HepG2 (cell line): ENCODE data around the gene PSAP.

ENCODE experiments used
- CBFB ChIP-seq: sonication (generic); formaldehyde crosslinking; IDR thresholded peaks from 2 replicates; pipeline ENCODE4 v1.4.0; 2020; ENCODE audit warnings: missing genetic modification reagents
- HMG20B ChIP-seq: conservative IDR thresholded peaks from 2 replicates; pipeline ENCODE4 v1.6.1; 2016; ENCODE audit warnings: missing genetic modification reagents, missing compliant biosample characterization
- MXI1 ChIP-seq: IDR thresholded peaks from 3 replicates; pipeline ENCODE4 v1.6.1; 2012; ENCODE audit warnings: low read depth, low read length, inconsistent platforms, borderline replicate concordance
- POLR2A ChIP-seq, 2 experiments: IDR thresholded peaks; 2 replicates each; pipeline ENCODE4 v1.6.1; 2011; ENCODE audit warnings: low read depth in 2 of 2, low read length in 2 of 2, mild to moderate bottlenecking in 1 of 2, moderate library complexity in 1 of 2; ENCODE audit not compliant: insufficient read depth in 1 of 2
- SAFB2 ChIP-seq: sonication (generic); formaldehyde crosslinking; IDR thresholded peaks from 2 replicates; pipeline ENCODE4 v1.5.1; 2020; ENCODE audit warnings: missing genetic modification reagents, low read depth, mild to moderate bottlenecking, borderline replicate concordance
- SRSF4 ChIP-seq: fragments of 200-400 bp; formaldehyde crosslinking; IDR thresholded peaks from one replicate; pipeline ENCODE4 v1.6.1; 2018; ENCODE audit warnings: mild to moderate bottlenecking, low read depth, low read length, moderate library complexity; ENCODE audit not compliant: poor library complexity, severe bottlenecking
- TBX2 ChIP-seq: sonication (generic); formaldehyde crosslinking; IDR thresholded peaks from 2 replicates; pipeline ENCODE4 v1.5.0; 2020; ENCODE audit warnings: missing genetic modification reagents, mild to moderate bottlenecking, borderline replicate concordance
- ZFP91 ChIP-seq: sonication (generic); formaldehyde crosslinking; IDR thresholded peaks from 2 replicates; pipeline ENCODE4 v1.9.0; 2022; ENCODE audit warnings: missing genetic modification reagents, mild to moderate bottlenecking, borderline replicate concordance
- TF ChIP-seq, protein P1 (sequence below): sonication (generic); formaldehyde crosslinking; IDR thresholded peaks from 2 replicates; pipeline ENCODE4 v1.5.0; 2020; ENCODE audit warnings: mild to moderate bottlenecking, missing genetic modification reagents, moderate library complexity
- TF ChIP-seq, protein P2 (sequence below), 2 experiments: fragments of 450-650 bp in 1 of 2; sonication (generic) in 1 of 2; formaldehyde crosslinking in 1 of 2; IDR thresholded peaks; 2 replicates each; pipeline versions ENCODE4 v1.6.1 to v1.8.0; 2016 to 2022; ENCODE audit warnings: antibody characterized with exemption in 1 of 2, mild to moderate bottlenecking in 1 of 2, missing genetic modification reagents in 1 of 2
- TF ChIP-seq, protein P3 (sequence below): sonication (generic); formaldehyde crosslinking; IDR thresholded peaks from 2 replicates; pipeline ENCODE4 v1.5.1; 2020; ENCODE audit warnings: mild to moderate bottlenecking, moderate library complexity, missing genetic modification reagents
- TF ChIP-seq, protein P4 (sequence below): sonication (generic); formaldehyde crosslinking; IDR thresholded peaks from 2 replicates; pipeline ENCODE4 v1.4.0; 2020; ENCODE audit warnings: mild to moderate bottlenecking, missing genetic modification reagents, borderline replicate concordance

DNA sequence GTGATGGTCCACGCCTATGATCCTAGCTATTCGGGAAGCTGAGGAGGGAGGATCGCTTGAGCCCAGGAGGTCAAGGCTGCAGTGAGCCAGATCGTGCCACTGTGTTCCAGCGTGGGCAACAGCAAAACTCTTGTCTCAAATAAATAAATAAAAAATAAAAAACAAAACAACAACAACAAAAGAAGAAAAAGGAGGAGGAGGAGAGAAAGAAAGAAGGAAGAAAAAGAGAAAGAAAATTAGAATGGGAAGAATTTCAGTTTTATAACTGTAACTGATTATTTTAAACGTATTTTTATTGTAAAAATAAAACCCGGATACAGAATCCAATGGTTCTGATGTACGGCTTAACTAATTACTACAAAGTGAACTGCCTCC, 37.2 kb upstream of the PSAP start:
- TF ChIP-seq TBX2 (CRISPR knock-in tag): no peak
- TF ChIP-seq MXI1: no peak
- TF ChIP-seq, protein P1, sequence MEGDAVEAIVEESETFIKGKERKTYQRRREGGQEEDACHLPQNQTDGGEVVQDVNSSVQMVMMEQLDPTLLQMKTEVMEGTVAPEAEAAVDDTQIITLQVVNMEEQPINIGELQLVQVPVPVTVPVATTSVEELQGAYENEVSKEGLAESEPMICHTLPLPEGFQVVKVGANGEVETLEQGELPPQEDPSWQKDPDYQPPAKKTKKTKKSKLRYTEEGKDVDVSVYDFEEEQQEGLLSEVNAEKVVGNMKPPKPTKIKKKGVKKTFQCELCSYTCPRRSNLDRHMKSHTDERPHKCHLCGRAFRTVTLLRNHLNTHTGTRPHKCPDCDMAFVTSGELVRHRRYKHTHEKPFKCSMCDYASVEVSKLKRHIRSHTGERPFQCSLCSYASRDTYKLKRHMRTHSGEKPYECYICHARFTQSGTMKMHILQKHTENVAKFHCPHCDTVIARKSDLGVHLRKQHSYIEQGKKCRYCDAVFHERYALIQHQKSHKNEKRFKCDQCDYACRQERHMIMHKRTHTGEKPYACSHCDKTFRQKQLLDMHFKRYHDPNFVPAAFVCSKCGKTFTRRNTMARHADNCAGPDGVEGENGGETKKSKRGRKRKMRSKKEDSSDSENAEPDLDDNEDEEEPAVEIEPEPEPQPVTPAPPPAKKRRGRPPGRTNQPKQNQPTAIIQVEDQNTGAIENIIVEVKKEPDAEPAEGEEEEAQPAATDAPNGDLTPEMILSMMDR: no peak
- TF ChIP-seq, protein P2, sequence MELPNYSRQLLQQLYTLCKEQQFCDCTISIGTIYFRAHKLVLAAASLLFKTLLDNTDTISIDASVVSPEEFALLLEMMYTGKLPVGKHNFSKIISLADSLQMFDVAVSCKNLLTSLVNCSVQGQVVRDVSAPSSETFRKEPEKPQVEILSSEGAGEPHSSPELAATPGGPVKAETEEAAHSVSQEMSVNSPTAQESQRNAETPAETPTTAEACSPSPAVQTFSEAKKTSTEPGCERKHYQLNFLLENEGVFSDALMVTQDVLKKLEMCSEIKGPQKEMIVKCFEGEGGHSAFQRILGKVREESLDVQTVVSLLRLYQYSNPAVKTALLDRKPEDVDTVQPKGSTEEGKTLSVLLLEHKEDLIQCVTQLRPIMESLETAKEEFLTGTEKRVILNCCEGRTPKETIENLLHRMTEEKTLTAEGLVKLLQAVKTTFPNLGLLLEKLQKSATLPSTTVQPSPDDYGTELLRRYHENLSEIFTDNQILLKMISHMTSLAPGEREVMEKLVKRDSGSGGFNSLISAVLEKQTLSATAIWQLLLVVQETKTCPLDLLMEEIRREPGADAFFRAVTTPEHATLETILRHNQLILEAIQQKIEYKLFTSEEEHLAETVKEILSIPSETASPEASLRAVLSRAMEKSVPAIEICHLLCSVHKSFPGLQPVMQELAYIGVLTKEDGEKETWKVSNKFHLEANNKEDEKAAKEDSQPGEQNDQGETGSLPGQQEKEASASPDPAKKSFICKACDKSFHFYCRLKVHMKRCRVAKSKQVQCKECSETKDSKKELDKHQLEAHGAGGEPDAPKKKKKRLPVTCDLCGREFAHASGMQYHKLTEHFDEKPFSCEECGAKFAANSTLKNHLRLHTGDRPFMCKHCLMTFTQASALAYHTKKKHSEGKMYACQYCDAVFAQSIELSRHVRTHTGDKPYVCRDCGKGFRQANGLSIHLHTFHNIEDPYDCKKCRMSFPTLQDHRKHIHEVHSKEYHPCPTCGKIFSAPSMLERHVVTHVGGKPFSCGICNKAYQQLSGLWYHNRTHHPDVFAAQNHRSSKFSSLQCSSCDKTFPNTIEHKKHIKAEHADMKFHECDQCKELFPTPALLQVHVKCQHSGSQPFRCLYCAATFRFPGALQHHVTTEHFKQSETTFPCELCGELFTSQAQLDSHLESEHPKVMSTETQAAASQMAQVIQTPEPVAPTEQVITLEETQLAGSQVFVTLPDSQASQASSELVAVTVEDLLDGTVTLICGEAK (IDR thresholded peaks at IDR 0.05): no peak
- TF ChIP-seq, protein P2 (CRISPR knock-in tag; IDR thresholded peaks at IDR 0.05): no peak
- TF ChIP-seq SRSF4: no peak
- TF ChIP-seq, protein P3, sequence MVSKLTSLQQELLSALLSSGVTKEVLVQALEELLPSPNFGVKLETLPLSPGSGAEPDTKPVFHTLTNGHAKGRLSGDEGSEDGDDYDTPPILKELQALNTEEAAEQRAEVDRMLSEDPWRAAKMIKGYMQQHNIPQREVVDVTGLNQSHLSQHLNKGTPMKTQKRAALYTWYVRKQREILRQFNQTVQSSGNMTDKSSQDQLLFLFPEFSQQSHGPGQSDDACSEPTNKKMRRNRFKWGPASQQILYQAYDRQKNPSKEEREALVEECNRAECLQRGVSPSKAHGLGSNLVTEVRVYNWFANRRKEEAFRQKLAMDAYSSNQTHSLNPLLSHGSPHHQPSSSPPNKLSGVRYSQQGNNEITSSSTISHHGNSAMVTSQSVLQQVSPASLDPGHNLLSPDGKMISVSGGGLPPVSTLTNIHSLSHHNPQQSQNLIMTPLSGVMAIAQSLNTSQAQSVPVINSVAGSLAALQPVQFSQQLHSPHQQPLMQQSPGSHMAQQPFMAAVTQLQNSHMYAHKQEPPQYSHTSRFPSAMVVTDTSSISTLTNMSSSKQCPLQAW (CRISPR knock-in tag): no peak
- no peak for TF ChIP-seq POLR2A (IDR thresholded peaks at IDR 0.05; ENCODE audit: insufficient read depth in 1 of 2, low read depth in 2 of 2, low read length in 2 of 2)
- TF ChIP-seq, protein P4, sequence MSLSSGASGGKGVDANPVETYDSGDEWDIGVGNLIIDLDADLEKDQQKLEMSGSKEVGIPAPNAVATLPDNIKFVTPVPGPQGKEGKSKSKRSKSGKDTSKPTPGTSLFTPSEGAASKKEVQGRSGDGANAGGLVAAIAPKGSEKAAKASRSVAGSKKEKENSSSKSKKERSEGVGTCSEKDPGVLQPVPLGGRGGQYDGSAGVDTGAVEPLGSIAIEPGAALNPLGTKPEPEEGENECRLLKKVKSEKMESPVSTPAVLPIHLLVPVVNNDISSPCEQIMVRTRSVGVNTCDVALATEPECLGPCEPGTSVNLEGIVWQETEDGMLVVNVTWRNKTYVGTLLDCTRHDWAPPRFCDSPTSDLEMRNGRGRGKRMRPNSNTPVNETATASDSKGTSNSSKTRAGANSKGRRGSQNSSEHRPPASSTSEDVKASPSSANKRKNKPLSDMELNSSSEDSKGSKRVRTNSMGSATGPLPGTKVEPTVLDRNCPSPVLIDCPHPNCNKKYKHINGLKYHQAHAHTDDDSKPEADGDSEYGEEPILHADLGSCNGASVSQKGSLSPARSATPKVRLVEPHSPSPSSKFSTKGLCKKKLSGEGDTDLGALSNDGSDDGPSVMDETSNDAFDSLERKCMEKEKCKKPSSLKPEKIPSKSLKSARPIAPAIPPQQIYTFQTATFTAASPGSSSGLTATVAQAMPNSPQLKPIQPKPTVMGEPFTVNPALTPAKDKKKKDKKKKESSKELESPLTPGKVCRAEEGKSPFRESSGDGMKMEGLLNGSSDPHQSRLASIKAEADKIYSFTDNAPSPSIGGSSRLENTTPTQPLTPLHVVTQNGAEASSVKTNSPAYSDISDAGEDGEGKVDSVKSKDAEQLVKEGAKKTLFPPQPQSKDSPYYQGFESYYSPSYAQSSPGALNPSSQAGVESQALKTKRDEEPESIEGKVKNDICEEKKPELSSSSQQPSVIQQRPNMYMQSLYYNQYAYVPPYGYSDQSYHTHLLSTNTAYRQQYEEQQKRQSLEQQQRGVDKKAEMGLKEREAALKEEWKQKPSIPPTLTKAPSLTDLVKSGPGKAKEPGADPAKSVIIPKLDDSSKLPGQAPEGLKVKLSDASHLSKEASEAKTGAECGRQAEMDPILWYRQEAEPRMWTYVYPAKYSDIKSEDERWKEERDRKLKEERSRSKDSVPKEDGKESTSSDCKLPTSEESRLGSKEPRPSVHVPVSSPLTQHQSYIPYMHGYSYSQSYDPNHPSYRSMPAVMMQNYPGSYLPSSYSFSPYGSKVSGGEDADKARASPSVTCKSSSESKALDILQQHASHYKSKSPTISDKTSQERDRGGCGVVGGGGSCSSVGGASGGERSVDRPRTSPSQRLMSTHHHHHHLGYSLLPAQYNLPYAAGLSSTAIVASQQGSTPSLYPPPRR (CRISPR knock-in tag): no peak
- no peak for TF ChIP-seq HMG20B (CRISPR knock-in tag)
- no peak for TF ChIP-seq CBFB
- no peak for TF ChIP-seq ZFP91 (CRISPR knock-in tag)
- no peak for TF ChIP-seq SAFB2 (CRISPR knock-in tag)
